GM23338 (cell line): ENCODE measurements around the gene RXYLT1. TPM values are rescaled to one million over a fixed set of nuclear protein-coding genes. Genes with fewer than 3 reads are reported as not detected.

ENCODE experiments used
- ATAC-seq: fragments of 200-7000 bp; cut with Tn5 transposase; 3 replicates; pipeline ENCODE4 v1.9.1; 2020
- DNase-seq: peaks from one replicate; pipeline ENCODE4 v3.0.0-alpha.2; 2015; ENCODE audit warnings: low spot score
- H2AFZ ChIP-seq: fragments of 200-600 bp; sonication (generic); 2 replicates; pipeline ENCODE4 v1.8.0; 2016; ENCODE audit warnings: antibody characterized with exemption, mild to moderate bottlenecking, moderate library complexity
- H3F3A ChIP-seq: fragments of 200-600 bp; sonication (generic); replicated peaks from 2 replicates; pipeline ENCODE4 v1.8.0; 2017; ENCODE audit warnings: antibody characterized with exemption, mixed run types, low read depth
- H3K27ac ChIP-seq: fragments of 200-600 bp; sonication (generic); 2 replicates; pipeline ENCODE4 v1.6.1; 2016; ENCODE audit warnings: low read depth
- H3K27me3 ChIP-seq: fragments of 200-600 bp; sonication (generic); 2 replicates; pipeline ENCODE4 v1.8.0; 2016; ENCODE audit warnings: mild to moderate bottlenecking, mixed run types, moderate library complexity; ENCODE audit not compliant: insufficient read depth
- H3K36me3 ChIP-seq: fragments of 200-600 bp; sonication (generic); 2 replicates; pipeline ENCODE4 v1.8.0; 2016; ENCODE audit warnings: mild to moderate bottlenecking; ENCODE audit not compliant: insufficient read depth
- H3K4me1 ChIP-seq: fragments of 200-600 bp; sonication (generic); 2 replicates; pipeline ENCODE4 v1.8.0; 2016; ENCODE audit warnings: mild to moderate bottlenecking, moderate library complexity; ENCODE audit not compliant: insufficient read depth
- H3K4me2 ChIP-seq: fragments of 200-600 bp; sonication (generic); 2 replicates; pipeline ENCODE4 v1.7.1; 2017; ENCODE audit warnings: mixed run types
- H3K4me3 ChIP-seq: fragments of 200-600 bp; sonication (generic); 2 replicates; pipeline ENCODE4 v1.6.1; 2016; ENCODE audit warnings: mixed run types
- H3K79me2 ChIP-seq: fragments of 200-600 bp; sonication (generic); replicated peaks from 2 replicates; pipeline ENCODE4 v1.8.0; 2017; ENCODE audit warnings: mild to moderate bottlenecking; ENCODE audit not compliant: insufficient read depth
- H3K9me2 ChIP-seq: fragments of 200-600 bp; sonication (generic); 2 replicates; pipeline ENCODE4 v1.8.0; 2017; ENCODE audit not compliant: insufficient read depth
- H4K20me1 ChIP-seq: fragments of 200-600 bp; sonication (generic); replicated peaks from 2 replicates; pipeline ENCODE4 v1.8.0; 2017; ENCODE audit warnings: mild to moderate bottlenecking; ENCODE audit not compliant: insufficient read depth
- H3K27ac Mint-ChIP-seq: 2 replicates; pipeline ENCODE4 v1.8.0; 2020; ENCODE audit warnings: inconsistent platforms, mild to moderate bottlenecking, moderate library complexity, mixed read lengths
- H3K27me3 Mint-ChIP-seq: 3 replicates; pipeline ENCODE4 v1.8.0; 2022; ENCODE audit warnings: low read depth, mild to moderate bottlenecking, moderate library complexity, mixed read lengths, inconsistent platforms; ENCODE audit not compliant: insufficient read depth, poor library complexity
- H3K36me3 Mint-ChIP-seq: 3 replicates; pipeline ENCODE4 v1.8.0; 2021; ENCODE audit warnings: low read depth, mild to moderate bottlenecking, inconsistent platforms, moderate library complexity, mixed read lengths
- H3K4me1 Mint-ChIP-seq: 3 replicates; pipeline ENCODE4 v1.8.0; 2020; ENCODE audit warnings: mild to moderate bottlenecking, inconsistent platforms, mixed read lengths
- H3K4me3 Mint-ChIP-seq: 3 replicates; pipeline ENCODE4 v1.8.0; 2021; ENCODE audit warnings: moderate library complexity, mild to moderate bottlenecking, inconsistent platforms, mixed read lengths
- H3K9me3 Mint-ChIP-seq: 3 replicates; pipeline ENCODE4 v1.8.0; 2020; ENCODE audit warnings: moderate library complexity, mild to moderate bottlenecking, inconsistent platforms, mixed read lengths
- CREB1 ChIP-seq: fragments of 250-450 bp; sonication (Bioruptor Pico); IDR thresholded peaks from 2 replicates; pipeline ENCODE4 v1.5.0; 2020; ENCODE audit warnings: low read depth, mild to moderate bottlenecking, moderate library complexity
- CTCF ChIP-seq, 2 experiments: fragments of 200-600 bp in 1 of 2; sonication (generic) in 1 of 2; conservative IDR thresholded peaks; 2 replicates each; pipeline versions ENCODE4 v1.5.1 to v1.6.1; 2016 to 2017; ENCODE audit warnings: antibody characterized with exemption in 2 of 2, low read depth in 2 of 2, mild to moderate bottlenecking in 2 of 2, moderate library complexity in 1 of 2
- EZH2 ChIP-seq: fragments of 200-600 bp; sonication (generic); IDR thresholded peaks from one replicate; pipeline ENCODE4 v1.8.0; 2017; ENCODE audit warnings: antibody characterized with exemption, mild to moderate bottlenecking, low read depth; ENCODE audit not compliant: unreplicated experiment
- EZH2phosphoT487 ChIP-seq: fragments of 200-600 bp; sonication (generic); IDR thresholded peaks from one replicate; pipeline ENCODE4 v1.8.1; 2018; ENCODE audit warnings: antibody characterized with exemption; ENCODE audit not compliant: unreplicated experiment
- JUNB ChIP-seq: IDR thresholded peaks from one replicate; pipeline ENCODE4 v1.6.1; 2016; ENCODE audit warnings: antibody characterized with exemption; ENCODE audit not compliant: unreplicated experiment
- NANOG ChIP-seq: IDR thresholded peaks from 2 replicates; pipeline ENCODE4 v1.6.1; 2016; ENCODE audit warnings: antibody characterized with exemption, borderline replicate concordance
- POLR2AphosphoS5 ChIP-seq: IDR thresholded peaks from 2 replicates; pipeline ENCODE4 v1.6.1; 2016; ENCODE audit warnings: antibody characterized with exemption, low read depth
- STAT1 ChIP-seq: IDR thresholded peaks from one replicate; pipeline ENCODE4 v1.6.1; 2016; ENCODE audit warnings: antibody characterized with exemption; ENCODE audit not compliant: unreplicated experiment
- ZNF114 ChIP-seq: fragments of 250-450 bp; sonication (Bioruptor Pico); IDR thresholded peaks from 2 replicates; pipeline ENCODE4 v1.5.0; 2020; ENCODE audit warnings: mild to moderate bottlenecking, moderate library complexity
- ZNF331 ChIP-seq: fragments of 250-450 bp; sonication (Bioruptor Pico); IDR thresholded peaks from 2 replicates; pipeline ENCODE4 v1.5.0; 2020; ENCODE audit warnings: low read depth, mild to moderate bottlenecking, moderate library complexity
- polyA plus RNA-seq: library from polyadenylated mRNA; unstranded; fragments of >200 nt; fragmentation: Nextera tagmentation; extraction: Ambion mirVana; gene quantifications from 2 replicates; pipeline ENCODE4 v1.2.1, GENCODE V29; 2016
- total RNA-seq: library from RNA; depleted of rRNA; stranded (reverse); fragments of >200 nt; shearing (Covaris generic); gene quantifications from 2 replicates; pipeline ENCODE4 v1.2.3, GENCODE V29; 2014
- TF ChIP-seq, protein P1 (sequence below): fragments of 250-450 bp; sonication (Bioruptor Pico); IDR thresholded peaks from 2 replicates; pipeline ENCODE4 v1.5.0; 2020; ENCODE audit warnings: mild to moderate bottlenecking, moderate library complexity
- TF ChIP-seq, protein P2 (sequence below): IDR thresholded peaks from one replicate; pipeline ENCODE4 v1.6.1; 2018; ENCODE audit warnings: antibody characterized with exemption; ENCODE audit not compliant: unreplicated experiment
- TF ChIP-seq, protein P3 (sequence below): IDR thresholded peaks from 2 replicates; pipeline ENCODE4 v1.6.1; 2016; ENCODE audit warnings: antibody characterized with exemption

RXYLT1 gene
- total and polyA plus RNA-seq, 2 experiments from 2014 or later = 10.1 to 11.1 TPM

GRCh38 chr12:63790608-63790945 lies 10.9 kb downstream of the RXYLT1 start:
- Mint-ChIP-seq H3K4me1 (peaks cover 5% of the 10 kb centered on the region), H3K4me3 (no peak overlapping the region), H3K9me3 (no peaks in the 10 kb centered on the region), H3K27ac (no peak overlapping the region), H3K36me3 (peaks cover 28% of the 10 kb centered on the region; the same call in 2 of the 3 replicates), H3K27me3 (no peaks in the 10 kb centered on the region)
- Histone ChIP-seq H4K20me1 (no peaks in the 10 kb centered on the region), H3K4me2 (no peak overlapping the region), H3F3A (no peaks in the 10 kb centered on the region; the same call in 1 of the 2 replicates), H3K27me3 (no peaks in the 10 kb centered on the region), H3K36me3 (peaks cover 18% of the 10 kb centered on the region; the same call in 1 of the 2 replicates), H3K4me1 (no peaks in the 10 kb centered on the region), H3K27ac (no peak overlapping the region), H3K9me2 (no peaks in the 10 kb centered on the region), H2AFZ (no peak overlapping the region), H3K4me3 (no peak overlapping the region), H3K79me2 (no peaks in the 10 kb centered on the region)
- DNase-seq (no peak), ATAC-seq (no peak)
- TF ChIP-seq, protein P1, sequence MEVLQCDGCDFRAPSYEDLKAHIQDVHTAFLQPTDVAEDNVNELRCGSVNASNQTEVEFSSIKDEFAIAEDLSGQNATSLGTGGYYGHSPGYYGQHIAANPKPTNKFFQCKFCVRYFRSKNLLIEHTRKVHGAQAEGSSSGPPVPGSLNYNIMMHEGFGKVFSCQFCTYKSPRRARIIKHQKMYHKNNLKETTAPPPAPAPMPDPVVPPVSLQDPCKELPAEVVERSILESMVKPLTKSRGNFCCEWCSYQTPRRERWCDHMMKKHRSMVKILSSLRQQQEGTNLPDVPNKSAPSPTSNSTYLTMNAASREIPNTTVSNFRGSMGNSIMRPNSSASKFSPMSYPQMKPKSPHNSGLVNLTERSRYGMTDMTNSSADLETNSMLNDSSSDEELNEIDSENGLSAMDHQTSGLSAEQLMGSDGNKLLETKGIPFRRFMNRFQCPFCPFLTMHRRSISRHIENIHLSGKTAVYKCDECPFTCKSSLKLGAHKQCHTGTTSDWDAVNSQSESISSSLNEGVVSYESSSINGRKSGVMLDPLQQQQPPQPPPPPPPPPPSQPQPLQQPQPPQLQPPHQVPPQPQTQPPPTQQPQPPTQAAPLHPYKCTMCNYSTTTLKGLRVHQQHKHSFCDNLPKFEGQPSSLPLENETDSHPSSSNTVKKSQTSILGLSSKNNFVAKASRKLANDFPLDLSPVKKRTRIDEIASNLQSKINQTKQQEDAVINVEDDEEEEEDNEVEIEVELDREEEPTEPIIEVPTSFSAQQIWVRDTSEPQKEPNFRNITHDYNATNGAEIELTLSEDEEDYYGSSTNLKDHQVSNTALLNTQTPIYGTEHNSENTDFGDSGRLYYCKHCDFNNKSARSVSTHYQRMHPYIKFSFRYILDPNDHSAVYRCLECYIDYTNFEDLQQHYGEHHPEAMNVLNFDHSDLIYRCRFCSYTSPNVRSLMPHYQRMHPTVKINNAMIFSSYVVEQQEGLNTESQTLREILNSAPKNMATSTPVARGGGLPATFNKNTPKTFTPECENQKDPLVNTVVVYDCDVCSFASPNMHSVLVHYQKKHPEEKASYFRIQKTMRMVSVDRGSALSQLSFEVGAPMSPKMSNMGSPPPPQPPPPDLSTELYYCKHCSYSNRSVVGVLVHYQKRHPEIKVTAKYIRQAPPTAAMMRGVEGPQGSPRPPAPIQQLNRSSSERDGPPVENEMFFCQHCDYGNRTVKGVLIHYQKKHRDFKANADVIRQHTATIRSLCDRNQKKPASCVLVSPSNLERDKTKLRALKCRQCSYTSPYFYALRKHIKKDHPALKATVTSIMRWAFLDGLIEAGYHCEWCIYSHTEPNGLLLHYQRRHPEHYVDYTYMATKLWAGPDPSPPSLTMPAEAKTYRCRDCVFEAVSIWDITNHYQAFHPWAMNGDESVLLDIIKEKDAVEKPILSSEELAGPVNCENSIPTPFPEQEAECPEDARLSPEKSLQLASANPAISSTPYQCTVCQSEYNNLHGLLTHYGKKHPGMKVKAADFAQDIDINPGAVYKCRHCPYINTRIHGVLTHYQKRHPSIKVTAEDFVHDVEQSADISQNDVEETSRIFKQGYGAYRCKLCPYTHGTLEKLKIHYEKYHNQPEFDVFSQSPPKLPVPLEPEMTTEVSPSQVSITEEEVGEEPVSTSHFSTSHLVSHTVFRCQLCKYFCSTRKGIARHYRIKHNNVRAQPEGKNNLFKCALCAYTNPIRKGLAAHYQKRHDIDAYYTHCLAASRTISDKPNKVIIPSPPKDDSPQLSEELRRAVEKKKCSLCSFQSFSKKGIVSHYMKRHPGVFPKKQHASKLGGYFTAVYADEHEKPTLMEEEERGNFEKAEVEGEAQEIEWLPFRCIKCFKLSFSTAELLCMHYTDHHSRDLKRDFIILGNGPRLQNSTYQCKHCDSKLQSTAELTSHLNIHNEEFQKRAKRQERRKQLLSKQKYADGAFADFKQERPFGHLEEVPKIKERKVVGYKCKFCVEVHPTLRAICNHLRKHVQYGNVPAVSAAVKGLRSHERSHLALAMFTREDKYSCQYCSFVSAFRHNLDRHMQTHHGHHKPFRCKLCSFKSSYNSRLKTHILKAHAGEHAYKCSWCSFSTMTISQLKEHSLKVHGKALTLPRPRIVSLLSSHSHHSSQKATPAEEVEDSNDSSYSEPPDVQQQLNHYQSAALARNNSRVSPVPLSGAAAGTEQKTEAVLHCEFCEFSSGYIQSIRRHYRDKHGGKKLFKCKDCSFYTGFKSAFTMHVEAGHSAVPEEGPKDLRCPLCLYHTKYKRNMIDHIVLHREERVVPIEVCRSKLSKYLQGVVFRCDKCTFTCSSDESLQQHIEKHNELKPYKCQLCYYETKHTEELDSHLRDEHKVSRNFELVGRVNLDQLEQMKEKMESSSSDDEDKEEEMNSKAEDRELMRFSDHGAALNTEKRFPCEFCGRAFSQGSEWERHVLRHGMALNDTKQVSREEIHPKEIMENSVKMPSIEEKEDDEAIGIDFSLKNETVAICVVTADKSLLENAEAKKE = no peak
- TF ChIP-seq EZH2 (no peak), CTCF (conservative IDR thresholded peaks at IDR 0.05; ENCODE audit: low read depth in 2 of 2) (no peak), ZNF114 (no peak), STAT1 (no peak), CREB1 (no peak), EZH2phosphoT487 (no peak), JUNB (no peak), NANOG (no peak), ZNF331 (CRISPR knock-in tag) (no peak), POLR2AphosphoS5 (no peak)
- TF ChIP-seq, protein P2, sequence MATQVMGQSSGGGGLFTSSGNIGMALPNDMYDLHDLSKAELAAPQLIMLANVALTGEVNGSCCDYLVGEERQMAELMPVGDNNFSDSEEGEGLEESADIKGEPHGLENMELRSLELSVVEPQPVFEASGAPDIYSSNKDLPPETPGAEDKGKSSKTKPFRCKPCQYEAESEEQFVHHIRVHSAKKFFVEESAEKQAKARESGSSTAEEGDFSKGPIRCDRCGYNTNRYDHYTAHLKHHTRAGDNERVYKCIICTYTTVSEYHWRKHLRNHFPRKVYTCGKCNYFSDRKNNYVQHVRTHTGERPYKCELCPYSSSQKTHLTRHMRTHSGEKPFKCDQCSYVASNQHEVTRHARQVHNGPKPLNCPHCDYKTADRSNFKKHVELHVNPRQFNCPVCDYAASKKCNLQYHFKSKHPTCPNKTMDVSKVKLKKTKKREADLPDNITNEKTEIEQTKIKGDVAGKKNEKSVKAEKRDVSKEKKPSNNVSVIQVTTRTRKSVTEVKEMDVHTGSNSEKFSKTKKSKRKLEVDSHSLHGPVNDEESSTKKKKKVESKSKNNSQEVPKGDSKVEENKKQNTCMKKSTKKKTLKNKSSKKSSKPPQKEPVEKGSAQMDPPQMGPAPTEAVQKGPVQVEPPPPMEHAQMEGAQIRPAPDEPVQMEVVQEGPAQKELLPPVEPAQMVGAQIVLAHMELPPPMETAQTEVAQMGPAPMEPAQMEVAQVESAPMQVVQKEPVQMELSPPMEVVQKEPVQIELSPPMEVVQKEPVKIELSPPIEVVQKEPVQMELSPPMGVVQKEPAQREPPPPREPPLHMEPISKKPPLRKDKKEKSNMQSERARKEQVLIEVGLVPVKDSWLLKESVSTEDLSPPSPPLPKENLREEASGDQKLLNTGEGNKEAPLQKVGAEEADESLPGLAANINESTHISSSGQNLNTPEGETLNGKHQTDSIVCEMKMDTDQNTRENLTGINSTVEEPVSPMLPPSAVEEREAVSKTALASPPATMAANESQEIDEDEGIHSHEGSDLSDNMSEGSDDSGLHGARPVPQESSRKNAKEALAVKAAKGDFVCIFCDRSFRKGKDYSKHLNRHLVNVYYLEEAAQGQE = no peak
- TF ChIP-seq, protein P3, sequence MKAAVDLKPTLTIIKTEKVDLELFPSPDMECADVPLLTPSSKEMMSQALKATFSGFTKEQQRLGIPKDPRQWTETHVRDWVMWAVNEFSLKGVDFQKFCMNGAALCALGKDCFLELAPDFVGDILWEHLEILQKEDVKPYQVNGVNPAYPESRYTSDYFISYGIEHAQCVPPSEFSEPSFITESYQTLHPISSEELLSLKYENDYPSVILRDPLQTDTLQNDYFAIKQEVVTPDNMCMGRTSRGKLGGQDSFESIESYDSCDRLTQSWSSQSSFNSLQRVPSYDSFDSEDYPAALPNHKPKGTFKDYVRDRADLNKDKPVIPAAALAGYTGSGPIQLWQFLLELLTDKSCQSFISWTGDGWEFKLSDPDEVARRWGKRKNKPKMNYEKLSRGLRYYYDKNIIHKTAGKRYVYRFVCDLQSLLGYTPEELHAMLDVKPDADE = no peak
